GM12873 (cell line): ENCODE results near the gene CDH3.

Experiments used
- TF ChIP-seq, protein P1 (sequence below): IDR thresholded peaks from 2 replicates; pipeline ENCODE4 v1.5.1; 2012; ENCODE audit warnings: low read depth, mild to moderate bottlenecking, moderate library complexity, low read length, control low read depth; ENCODE audit not compliant: insufficient read depth; ENCODE audit errors: missing control alignments

The CDH3 gene

GRCh38 chr16:68732741-68733399 is 87.8 kb downstream of the CDH3 start:
- TF ChIP-seq, protein P1, sequence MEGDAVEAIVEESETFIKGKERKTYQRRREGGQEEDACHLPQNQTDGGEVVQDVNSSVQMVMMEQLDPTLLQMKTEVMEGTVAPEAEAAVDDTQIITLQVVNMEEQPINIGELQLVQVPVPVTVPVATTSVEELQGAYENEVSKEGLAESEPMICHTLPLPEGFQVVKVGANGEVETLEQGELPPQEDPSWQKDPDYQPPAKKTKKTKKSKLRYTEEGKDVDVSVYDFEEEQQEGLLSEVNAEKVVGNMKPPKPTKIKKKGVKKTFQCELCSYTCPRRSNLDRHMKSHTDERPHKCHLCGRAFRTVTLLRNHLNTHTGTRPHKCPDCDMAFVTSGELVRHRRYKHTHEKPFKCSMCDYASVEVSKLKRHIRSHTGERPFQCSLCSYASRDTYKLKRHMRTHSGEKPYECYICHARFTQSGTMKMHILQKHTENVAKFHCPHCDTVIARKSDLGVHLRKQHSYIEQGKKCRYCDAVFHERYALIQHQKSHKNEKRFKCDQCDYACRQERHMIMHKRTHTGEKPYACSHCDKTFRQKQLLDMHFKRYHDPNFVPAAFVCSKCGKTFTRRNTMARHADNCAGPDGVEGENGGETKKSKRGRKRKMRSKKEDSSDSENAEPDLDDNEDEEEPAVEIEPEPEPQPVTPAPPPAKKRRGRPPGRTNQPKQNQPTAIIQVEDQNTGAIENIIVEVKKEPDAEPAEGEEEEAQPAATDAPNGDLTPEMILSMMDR, result no peak

DNA sequence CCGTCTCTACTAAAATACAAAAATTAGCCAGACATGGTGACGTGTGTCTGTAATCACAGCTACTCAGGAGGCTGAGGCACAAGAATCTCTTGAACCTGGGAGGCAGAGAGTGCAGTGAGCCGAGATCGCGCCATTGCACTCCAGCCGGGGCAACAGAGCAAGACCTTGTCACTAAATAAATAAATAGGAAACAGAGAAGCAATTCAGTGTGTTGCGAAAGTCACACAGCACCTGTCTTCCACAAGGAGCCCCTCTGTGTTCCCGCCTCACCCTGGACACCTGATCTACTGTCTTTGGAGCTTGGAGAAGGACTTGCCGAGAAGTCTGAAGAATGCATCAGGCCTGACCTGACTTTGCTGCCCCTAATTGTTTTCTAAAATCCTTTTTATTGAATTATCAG is 88.5 kb downstream of the CDH3 start:
- TF ChIP-seq, protein P1, result no peak

DNA sequence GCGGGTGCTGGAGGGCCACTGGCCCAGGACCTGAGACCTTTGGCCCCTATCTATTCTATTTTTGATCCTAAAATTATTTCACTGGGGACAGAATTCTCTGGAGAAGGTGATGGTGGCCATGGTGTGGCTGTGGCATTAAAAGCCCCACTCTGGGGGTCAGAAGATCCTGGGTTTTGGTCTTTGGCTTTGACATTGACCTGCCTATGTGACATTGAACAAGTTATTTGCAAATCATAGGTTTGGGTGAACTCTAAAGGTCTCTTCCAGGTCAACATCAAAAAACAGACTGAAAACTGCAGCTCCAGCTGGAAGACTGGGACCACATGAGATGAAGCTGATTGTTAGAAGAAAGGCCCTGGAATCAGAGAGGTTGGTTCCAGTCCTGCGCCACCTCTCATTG is 89.7 kb downstream of the CDH3 start:
- TF ChIP-seq, protein P1, result no peak

DNA sequence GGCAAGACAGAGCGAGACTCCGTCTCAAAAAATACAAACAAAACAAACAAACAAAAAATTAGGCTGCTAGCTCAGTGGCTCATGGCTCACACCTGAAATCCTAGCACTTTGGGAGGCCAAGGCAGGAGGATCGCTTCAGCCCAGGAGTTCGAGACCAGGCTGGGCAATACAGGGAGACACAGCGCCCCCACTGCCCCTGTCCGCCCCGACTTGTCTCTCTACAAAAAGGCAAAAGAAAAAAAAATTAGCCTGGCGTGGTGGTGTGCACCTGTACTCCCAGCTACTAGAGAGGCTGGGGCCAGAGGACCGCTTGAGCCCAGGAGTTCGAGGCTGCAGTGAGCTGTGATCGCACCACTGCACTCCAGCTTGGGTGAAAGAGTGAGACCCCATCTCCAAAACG is 91.5 kb downstream of the CDH3 start:
- TF ChIP-seq, protein P1, result no peak

- TF ChIP-seq, protein P1, result no peak
Observed at GRCh38 chr16:68737046-68737729, 92.1 kb downstream of the CDH3 start, which contains the start of gene CDH1. CDH1 (plus strand) TSS chr16:68737292; CDS start chr16:68737416, 124 bp downstream.

- TF ChIP-seq, protein P1, result no peak
Observed at GRCh38 chr16:68737730-68738629, 92.9 kb downstream of the CDH3 start.
